Stimulated activated naive CD8-positive, alpha-beta T cell treated with anti-CD3 and anti-CD28 coated beads, Interleukin-15, amount 100 ng/mL, for 72 hours (primary cell): ENCODE results near the gene KIRREL1.

Experiments used
- ATAC-seq: fragments of 150-1000 bp; cut with Tn5 transposase; 2 replicates; pipeline ENCODE4 v1.10.0; 2021; ENCODE audit warnings: mild to moderate bottlenecking, moderate library complexity
- DNase-seq, 2 donors: peaks; one replicate each; pipeline ENCODE4 v3.0.0; 2021 to 2022
- H3K27ac Mint-ChIP-seq, 2 donors: one replicate each; pipeline ENCODE4 v1.8.0; 2022; ENCODE audit warnings: mild to moderate bottlenecking in 2 of 2, mixed read lengths in 2 of 2, moderate library complexity in 2 of 2
- H3K27me3 Mint-ChIP-seq: one replicate; pipeline ENCODE4 v1.8.0; 2022; ENCODE audit warnings: mixed read lengths
- H3K4me1 Mint-ChIP-seq: one replicate; pipeline ENCODE4 v1.8.0; 2022; ENCODE audit warnings: mild to moderate bottlenecking, mixed read lengths
- H3K4me3 Mint-ChIP-seq, 2 donors: one replicate each; pipeline ENCODE4 v1.8.0; 2022; ENCODE audit warnings: mild to moderate bottlenecking in 2 of 2, mixed read lengths in 2 of 2, moderate library complexity in 1 of 2
- H3K9me3 Mint-ChIP-seq, 2 donors: one replicate each; pipeline ENCODE4 v1.8.0; 2022; ENCODE audit warnings: mixed read lengths in 2 of 2

KIRREL1 gene

DNA sequence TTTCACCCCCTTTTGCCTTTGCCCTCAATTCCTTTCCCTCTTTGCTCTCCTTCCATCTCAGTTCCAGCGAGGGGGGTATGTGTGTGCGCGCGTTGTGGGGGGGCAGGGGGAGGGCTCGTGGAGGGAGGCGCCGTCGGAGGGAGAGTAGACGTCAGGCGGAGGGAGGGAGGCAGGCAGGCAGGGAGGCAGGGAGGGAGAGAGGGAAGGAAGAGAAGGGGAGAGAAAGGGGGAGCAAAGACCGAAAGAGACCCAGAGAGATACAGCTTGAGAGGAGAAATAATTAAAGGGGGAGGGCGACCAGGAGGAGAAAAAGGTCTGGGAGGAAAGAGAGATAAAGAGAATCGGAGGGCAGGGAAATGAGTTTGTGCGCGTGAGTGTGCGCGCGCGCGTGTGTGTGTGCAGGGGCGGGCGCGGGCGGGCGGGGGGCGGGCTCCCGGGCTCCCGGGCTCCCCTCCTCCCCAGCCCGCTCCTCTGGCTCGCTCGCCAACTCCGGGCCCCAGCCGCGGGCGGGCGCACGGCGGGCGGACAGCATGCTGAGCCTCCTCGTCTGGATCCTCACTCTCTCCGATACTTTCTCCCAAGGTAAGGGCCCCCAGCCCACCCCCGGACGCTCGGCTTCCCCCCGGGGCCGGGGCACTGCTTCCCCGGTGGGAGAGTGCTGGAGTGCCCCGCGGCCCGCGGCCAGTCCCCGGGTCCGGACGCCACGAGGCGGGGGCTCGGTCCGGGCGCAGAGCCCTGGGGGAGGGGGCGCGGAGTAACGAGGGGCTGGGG lies at the start of gene KIRREL1:
TSS of gene KIRREL1 (plus strand) at position 499 of the 771 bp plus-strand sequence. CDS start at position 531, 32 bp downstream.
- H3K27ac Mint-ChIP-seq: peak within 1 kb of the TSS; percentile 12 to 56
- peaks cover 9% of the 10 kb centered on the region for H3K4me1 Mint-ChIP-seq
- peak within 1 kb of the TSS; percentile 77 to 83 for H3K4me3 Mint-ChIP-seq
- no peaks in the 10 kb centered on the region for H3K9me3 Mint-ChIP-seq
- H3K27me3 Mint-ChIP-seq: peaks cover 39% of the 10 kb centered on the region
- DNase-seq (no peak), ATAC-seq (peak; percentile 49)

DNA sequence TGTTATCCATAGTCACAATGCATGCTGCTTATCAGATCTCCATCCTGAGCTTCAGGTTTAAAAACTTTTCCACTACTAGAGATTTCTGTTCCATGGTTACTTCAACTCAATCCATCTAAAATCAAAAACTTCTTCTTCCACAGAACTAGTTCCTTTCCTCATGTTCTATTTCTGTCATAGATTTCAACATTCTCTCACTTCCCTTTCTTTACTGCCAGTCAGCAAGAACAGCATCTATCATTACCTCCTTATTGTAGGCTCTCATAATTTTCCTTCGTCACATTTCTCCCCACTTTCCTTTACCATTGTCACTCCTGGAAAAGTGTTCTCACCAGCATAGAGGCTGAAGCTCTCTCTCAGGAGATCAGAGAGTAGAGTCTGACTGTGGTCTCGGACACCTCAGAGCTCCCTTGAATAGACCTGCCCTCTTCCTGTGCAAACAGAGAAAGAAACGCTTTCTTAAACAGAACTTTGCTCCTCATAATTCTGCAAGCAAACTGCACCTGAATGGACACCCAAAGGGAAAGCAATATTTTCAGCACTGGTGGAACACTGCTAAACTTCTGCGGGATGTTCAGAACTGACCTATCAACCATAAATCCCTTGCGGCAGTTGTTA lies 48.7 kb upstream of the KIRREL1 start:
- peaks cover 12% of the 10 kb centered on the region for H3K27me3 Mint-ChIP-seq
- DNase-seq (no peak), ATAC-seq (no peak)
- H3K27ac Mint-ChIP-seq: peak overlapping the region in 1 of 2 donors; percentile 67
- H3K4me1 Mint-ChIP-seq: no peaks in the 10 kb centered on the region
- H3K4me3 Mint-ChIP-seq: no peak overlapping the region
- no peaks in the 10 kb centered on the region for H3K9me3 Mint-ChIP-seq

GRCh38 chr1:157948312-157949073 lies 45.0 kb upstream of the KIRREL1 start:
- Mint-ChIP-seq H3K27me3 (peaks cover 39% of the 10 kb centered on the region), H3K9me3 (no peaks in the 10 kb centered on the region), H3K4me1 (no peaks in the 10 kb centered on the region), H3K4me3 (no peak overlapping the region), H3K27ac (no peak overlapping the region)
- DNase-seq: no peak
- ATAC-seq: no peak

DNA sequence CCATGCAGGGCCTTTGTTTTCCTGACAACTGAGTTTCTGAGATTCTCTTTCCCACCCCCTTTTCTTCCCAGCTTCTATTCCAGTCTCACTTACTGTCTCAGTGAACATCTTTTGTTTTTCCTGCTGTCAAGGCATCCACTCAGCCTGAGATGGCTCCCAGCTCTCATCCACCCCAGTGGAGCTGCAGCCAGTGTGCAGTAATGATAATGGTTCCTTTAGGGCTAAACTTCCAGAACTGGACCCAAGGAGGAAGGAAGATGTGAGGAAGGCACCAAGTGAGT lies 44.4 kb upstream of the KIRREL1 start:
- DNase-seq (no peak), ATAC-seq (no peak)
- H3K9me3 Mint-ChIP-seq: no peaks in the 10 kb centered on the region
- H3K27ac Mint-ChIP-seq: no peak overlapping the region
- no peak overlapping the region for H3K4me3 Mint-ChIP-seq
- no peaks in the 10 kb centered on the region for H3K4me1 Mint-ChIP-seq
- H3K27me3 Mint-ChIP-seq: peaks cover 41% of the 10 kb centered on the region

GRCh38 chr1:157951230-157951629 lies 42.2 kb upstream of the KIRREL1 start:
- peaks cover 54% of the 10 kb centered on the region for H3K27me3 Mint-ChIP-seq

GRCh38 chr1:157952601-157953000 lies 40.8 kb upstream of the KIRREL1 start:
- H3K27me3 Mint-ChIP-seq: peaks cover 68% of the 10 kb centered on the region
- no peaks in the 10 kb centered on the region for H3K4me1 Mint-ChIP-seq
- H3K27ac Mint-ChIP-seq: no peak overlapping the region
- ATAC-seq (no peak), DNase-seq (no peak)
- H3K4me3 Mint-ChIP-seq: no peak overlapping the region
- no peaks in the 10 kb centered on the region for H3K9me3 Mint-ChIP-seq

More at GRCh38 chr1:157951230-157951629, 42.2 kb upstream of the KIRREL1 start:
- DNase-seq (no peak), ATAC-seq (no peak)
- no peak overlapping the region for H3K4me3 Mint-ChIP-seq
- H3K4me1 Mint-ChIP-seq: no peaks in the 10 kb centered on the region
- H3K27ac Mint-ChIP-seq: no peak overlapping the region
- no peaks in the 10 kb centered on the region for H3K9me3 Mint-ChIP-seq

DNA sequence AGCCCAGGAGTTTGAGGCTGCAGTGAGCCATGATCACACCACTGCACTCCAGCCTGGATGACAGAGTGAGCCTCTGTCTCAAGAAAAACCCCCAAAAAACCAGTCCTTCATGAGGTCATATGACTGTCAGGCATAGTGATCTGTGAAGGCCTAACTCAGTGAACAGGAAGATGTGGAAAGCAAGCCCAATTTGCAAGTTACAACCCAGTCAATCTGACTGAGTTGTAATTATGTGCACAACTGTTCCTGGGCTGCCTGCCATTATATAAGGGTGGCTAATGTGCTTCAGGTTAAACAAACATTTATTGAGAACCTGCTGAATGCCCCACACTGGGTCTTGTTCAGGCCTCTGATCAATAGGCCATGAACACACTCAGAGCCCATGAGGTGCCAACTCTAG lies 38.2 kb upstream of the KIRREL1 start:
- H3K9me3 Mint-ChIP-seq: no peaks in the 10 kb centered on the region
- no peak for ATAC-seq
- peaks cover 72% of the 10 kb centered on the region for H3K27me3 Mint-ChIP-seq
- no peak overlapping the region for H3K4me3 Mint-ChIP-seq
- no peaks in the 10 kb centered on the region for H3K4me1 Mint-ChIP-seq
- H3K27ac Mint-ChIP-seq: peak overlapping the region in 1 of 2 donors; percentile 50
- no peak for DNase-seq

GRCh38 chr1:157955857-157956256 lies 37.6 kb upstream of the KIRREL1 start:
- Mint-ChIP-seq H3K4me1 (no peaks in the 10 kb centered on the region), H3K27me3 (peaks cover 72% of the 10 kb centered on the region), H3K9me3 (no peaks in the 10 kb centered on the region), H3K27ac (no peak overlapping the region), H3K4me3 (no peak overlapping the region)
- DNase-seq: no peak
- ATAC-seq: no peak

DNA sequence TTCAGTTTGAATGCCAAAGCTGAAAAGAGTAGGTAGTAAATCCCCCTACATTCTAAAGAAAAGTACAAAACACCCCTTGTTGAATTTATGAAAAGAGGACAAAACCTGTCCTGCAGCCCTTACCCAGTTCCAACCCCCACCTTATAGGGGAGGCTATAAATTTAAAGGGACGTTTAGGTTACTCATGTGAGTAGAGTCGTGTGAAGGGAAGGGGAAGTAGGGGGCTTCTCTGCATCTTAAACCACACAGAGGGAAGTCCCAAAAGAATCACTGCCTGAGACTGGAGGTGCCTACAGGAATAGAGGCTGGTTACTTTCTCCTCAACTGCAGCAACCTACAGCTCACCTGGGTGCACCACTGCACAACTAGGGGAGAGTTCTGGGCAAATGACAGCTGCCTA lies 36.7 kb upstream of the KIRREL1 start:
- H3K4me3 Mint-ChIP-seq: no peak overlapping the region
- H3K27ac Mint-ChIP-seq: no peak overlapping the region
- H3K4me1 Mint-ChIP-seq: no peaks in the 10 kb centered on the region
- peaks cover 69% of the 10 kb centered on the region for H3K27me3 Mint-ChIP-seq
- no peak for ATAC-seq
- H3K9me3 Mint-ChIP-seq: no peaks in the 10 kb centered on the region
- no peak for DNase-seq

- peaks cover 69% of the 10 kb centered on the region for H3K27me3 Mint-ChIP-seq
- H3K27ac Mint-ChIP-seq: no peak overlapping the region
Observed at GRCh38 chr1:157958263-157958662, 35.2 kb upstream of the KIRREL1 start.

DNA sequence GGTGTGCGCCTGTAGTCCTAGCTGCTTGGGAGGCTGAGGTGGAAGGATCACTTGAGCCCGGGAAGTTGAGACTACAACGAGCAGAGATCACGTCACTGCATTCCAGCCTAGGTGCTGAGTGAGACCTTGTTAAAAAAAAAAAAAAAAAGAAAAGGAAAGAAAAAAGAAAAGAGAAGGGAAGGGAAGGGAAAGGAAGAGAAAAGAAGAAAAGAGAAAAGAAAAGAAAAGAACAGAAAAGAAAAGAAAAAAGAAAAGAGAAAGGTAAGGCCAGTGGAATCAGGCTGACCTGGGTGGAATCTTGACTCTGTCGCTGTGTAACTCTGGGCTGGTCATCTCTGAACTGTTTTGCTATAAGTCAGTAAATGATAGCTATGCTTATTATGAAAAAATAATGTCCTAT lies 33.7 kb upstream of the KIRREL1 start:
- peaks cover 7% of the 10 kb centered on the region for H3K4me1 Mint-ChIP-seq
- peak overlapping the region in 1 of 2 donors; percentile 24 for H3K27ac Mint-ChIP-seq
- H3K9me3 Mint-ChIP-seq: no peaks in the 10 kb centered on the region
- no peak for ATAC-seq
- peaks cover 64% of the 10 kb centered on the region for H3K27me3 Mint-ChIP-seq
- no peak for DNase-seq
- H3K4me3 Mint-ChIP-seq: no peak overlapping the region

More at GRCh38 chr1:157958263-157958662, 35.2 kb upstream of the KIRREL1 start:
- Mint-ChIP-seq H3K4me1 (peaks cover 7% of the 10 kb centered on the region), H3K9me3 (no peaks in the 10 kb centered on the region), H3K4me3 (no peak overlapping the region)
- DNase-seq (no peak), ATAC-seq (no peak)

DNA sequence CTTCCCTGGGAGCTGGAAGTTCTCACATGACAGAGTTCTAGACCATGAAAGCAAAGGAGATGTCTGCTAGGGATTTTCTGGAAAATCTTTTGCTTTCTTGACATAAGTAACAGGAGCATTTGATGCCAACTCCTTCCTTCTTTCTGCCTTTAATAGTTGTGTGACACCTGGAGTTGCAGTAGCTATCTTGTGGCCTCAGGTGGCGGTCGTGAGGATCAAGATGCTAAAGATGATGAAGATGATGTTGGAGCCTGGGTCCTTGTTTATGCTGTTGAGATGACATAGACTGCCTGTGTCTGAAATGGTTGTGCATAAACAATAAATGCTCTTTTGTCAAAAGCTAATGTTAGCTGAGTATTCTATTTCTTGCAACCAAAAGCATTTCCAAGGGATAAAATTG lies 32.7 kb upstream of the KIRREL1 start:
- peaks cover 7% of the 10 kb centered on the region for H3K4me1 Mint-ChIP-seq
- peaks cover 65% of the 10 kb centered on the region for H3K27me3 Mint-ChIP-seq
- DNase-seq (no peak), ATAC-seq (no peak)
- no peak overlapping the region for H3K4me3 Mint-ChIP-seq
- no peak overlapping the region for H3K27ac Mint-ChIP-seq
- no peaks in the 10 kb centered on the region for H3K9me3 Mint-ChIP-seq

DNA sequence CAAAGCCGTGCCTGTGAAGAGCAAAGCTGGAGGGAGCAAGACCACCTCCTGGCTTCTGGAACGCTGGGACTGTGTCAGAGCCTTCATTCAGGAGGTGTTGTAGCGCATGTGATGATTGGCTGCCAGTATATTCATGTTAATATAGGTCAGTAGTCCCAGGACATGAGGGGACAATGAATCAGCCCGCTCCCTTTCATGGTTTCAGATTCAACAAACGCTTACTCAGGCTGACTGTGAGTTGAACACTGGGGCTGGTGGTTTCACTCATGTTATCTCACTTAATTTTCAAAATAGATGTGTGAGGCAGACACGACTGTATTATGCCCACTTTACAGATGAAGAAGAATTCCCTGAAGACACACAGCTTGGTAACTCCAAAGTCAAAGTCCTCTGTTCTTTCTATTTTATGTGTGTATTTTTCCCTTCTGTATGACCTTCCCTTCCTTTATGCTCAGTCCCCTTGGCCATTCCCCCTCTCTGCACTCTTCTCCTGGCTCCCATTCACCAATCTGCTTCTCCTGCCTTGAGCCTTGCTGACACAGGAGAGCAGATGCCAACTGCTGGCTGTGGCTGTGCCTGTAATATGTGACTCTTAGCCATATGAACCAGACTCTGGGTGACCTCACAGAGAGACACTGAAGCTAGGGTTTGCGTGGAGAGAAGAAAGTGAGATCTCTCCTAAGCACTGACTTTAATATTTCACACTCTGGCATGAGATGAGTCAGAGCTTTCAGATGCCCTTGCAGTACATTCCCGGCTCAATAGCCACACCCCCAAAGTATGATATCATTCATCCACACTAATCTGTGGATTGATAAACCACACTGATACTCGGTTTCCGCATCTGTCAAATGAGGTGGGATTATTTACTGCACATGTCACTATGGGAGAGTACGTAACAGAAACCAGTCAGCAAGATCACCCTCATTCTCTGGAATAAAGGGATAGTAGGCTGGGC lies 31.4 kb upstream of the KIRREL1 start:
- ATAC-seq (peak; percentile 65), DNase-seq (no peak)
- Mint-ChIP-seq H3K4me1 (peaks cover 7% of the 10 kb centered on the region), H3K27me3 (peaks cover 52% of the 10 kb centered on the region), H3K27ac (no peak overlapping the region), H3K9me3 (no peaks in the 10 kb centered on the region), H3K4me3 (no peak overlapping the region)

GRCh38 chr1:157963713-157964112 lies 29.7 kb upstream of the KIRREL1 start:
- ATAC-seq: peak; percentile 66

GRCh38 chr1:157965584-157965983 lies 27.9 kb upstream of the KIRREL1 start:
- no peak overlapping the region for H3K27ac Mint-ChIP-seq
- peaks cover 7% of the 10 kb centered on the region for H3K4me1 Mint-ChIP-seq
- peaks cover 30% of the 10 kb centered on the region for H3K27me3 Mint-ChIP-seq
- H3K9me3 Mint-ChIP-seq: no peaks in the 10 kb centered on the region
- ATAC-seq (no peak), DNase-seq (no peak)
- no peak overlapping the region for H3K4me3 Mint-ChIP-seq

More at GRCh38 chr1:157963713-157964112, 29.7 kb upstream of the KIRREL1 start:
- Mint-ChIP-seq H3K27ac (no peak overlapping the region), H3K4me1 (peaks cover 7% of the 10 kb centered on the region), H3K9me3 (no peaks in the 10 kb centered on the region), H3K27me3 (peaks cover 38% of the 10 kb centered on the region), H3K4me3 (no peak overlapping the region)
- DNase-seq: peak; percentile 52 to 58
